ENCODE data around the gene SLCO2B1. TPM values are rescaled to one million over a fixed set of nuclear protein-coding genes. Genes with fewer than 3 reads are reported as not detected.

SLCO2B1 gene
- total RNA-seq, 2 experiments from 2014 or later, result not detected

- Mint-ChIP-seq H3K4me1 (ENCODE audit: low read depth) (peaks cover 7% of the 10 kb centered on the region), H3K27ac (no peak within 1 kb of the TSS), H3K36me3 (no peaks in the 10 kb centered on the region), H3K27me3 (peaks cover 29% of the 10 kb centered on the region), H3K4me3 (peak within 1 kb of the TSS; percentile 68), H3K9me3 (no peaks in the 10 kb centered on the region)
- ChIA-PET POLR2A (interaction anchor here (1.0 kb wide), 1 partner anchor 9 kb away, joined by 3 read pairs; no protein-coding TSS in a partner anchor), CTCF (interaction anchor here (0.7 to 7.6 kb wide), 34 partner anchors 9 to 331 kb away, joined by 3 to 212 read pairs (median 5); partner anchors contain the start of genes SLCO2B1 and XRRA1)
- intact Hi-C loops (cut with micrococcal nuclease), result loop anchor here (2.0 kb wide), 1 partner anchor 26 kb away; no protein-coding TSS in a partner anchor
- peak; percentile 16 for DNase-seq
Observed at GRCh38 chr11:75240311-75241035, 89.6 kb downstream of the SLCO2B1 start, which contains the start of gene TPBGL. TPBGL (plus strand) TSS chr11:75240774; CDS start chr11:75241050, 276 bp downstream.

- H3K27ac Mint-ChIP-seq, result no peak overlapping the region
Observed at GRCh38 chr11:75241036-75241905, 90.4 kb downstream of the SLCO2B1 start.

GRCh38 chr11:75241906-75242644, 91.2 kb downstream of the SLCO2B1 start:
- Mint-ChIP-seq H3K4me1 (ENCODE audit: low read depth) (peaks cover 7% of the 10 kb centered on the region), H3K36me3 (no peaks in the 10 kb centered on the region), H3K27me3 (peaks cover 29% of the 10 kb centered on the region), H3K4me3 (peak overlapping the region; percentile 69), H3K9me3 (no peaks in the 10 kb centered on the region), H3K27ac (no peak overlapping the region)
- CTCF ChIA-PET, result interaction anchor here (0.7 to 7.6 kb wide), 39 partner anchors 9 to 333 kb away, joined by 3 to 212 read pairs (median 5); partner anchors contain the start of gene NEU3
- POLR2A ChIA-PET, result interaction anchor here (1.0 kb wide), 1 partner anchor 108 kb away, joined by 3 read pairs; no protein-coding TSS in a partner anchor
- intact Hi-C loops (cut with micrococcal nuclease), result loop anchor here (2.0 kb wide), 1 partner anchor 27 kb away; no protein-coding TSS in a partner anchor
- no peak for DNase-seq

More at GRCh38 chr11:75241036-75241905, 90.4 kb downstream of the SLCO2B1 start:
- Mint-ChIP-seq H3K27me3 (peaks cover 29% of the 10 kb centered on the region), H3K9me3 (no peaks in the 10 kb centered on the region), H3K4me3 (peak overlapping the region; percentile 69), H3K4me1 (ENCODE audit: low read depth) (peaks cover 7% of the 10 kb centered on the region), H3K36me3 (no peaks in the 10 kb centered on the region)
- intact Hi-C loops (cut with micrococcal nuclease), result loop anchor here (2.0 kb wide), 1 partner anchor 26 kb away; no protein-coding TSS in a partner anchor
- ChIA-PET POLR2A (interaction anchor here (1.0 kb wide), 2 partner anchors 10 to 108 kb away, joined by 3 read pairs; no protein-coding TSS in a partner anchor), CTCF (interaction anchor here (0.5 to 7.6 kb wide), 50 partner anchors 9 to 332 kb away, joined by 3 to 212 read pairs (median 5); partner anchors contain the start of genes NEU3, SLCO2B1, SPCS2 and XRRA1)
- peak; percentile 91 for DNase-seq

- H3K27ac Mint-ChIP-seq, result no peak overlapping the region
- intact Hi-C loops (cut with micrococcal nuclease), result no loop called here
- POLR2A ChIA-PET, result no interaction called here
- DNase-seq, result no peak
- peak overlapping the region; percentile 60 for H3K4me3 Mint-ChIP-seq
- peaks cover 7% of the 10 kb centered on the region for H3K4me1 Mint-ChIP-seq (ENCODE audit: low read depth)
- peaks cover 24% of the 10 kb centered on the region for H3K27me3 Mint-ChIP-seq
- H3K9me3 Mint-ChIP-seq, result no peaks in the 10 kb centered on the region
- CTCF ChIA-PET, result interaction anchor here (0.9 to 7.6 kb wide), 18 partner anchors 8 to 321 kb away, joined by 3 to 212 read pairs (median 6); partner anchors contain the start of gene NEU3
- H3K36me3 Mint-ChIP-seq, result no peaks in the 10 kb centered on the region
Observed at GRCh38 chr11:75242722-75243600, 92.1 kb downstream of the SLCO2B1 start.

GRCh38 chr11:75244052-75244814, 93.3 kb downstream of the SLCO2B1 start:
- Mint-ChIP-seq H3K4me1 (ENCODE audit: low read depth) (peaks cover 7% of the 10 kb centered on the region), H3K27me3 (peaks cover 24% of the 10 kb centered on the region), H3K9me3 (no peaks in the 10 kb centered on the region), H3K27ac (no peak overlapping the region), H3K36me3 (no peaks in the 10 kb centered on the region), H3K4me3 (no peak overlapping the region)
- ChIA-PET POLR2A (interaction anchor here (0.6 to 1.1 kb wide), 2 partner anchors 98 to 1666 kb away, joined by 3 read pairs; no protein-coding TSS in a partner anchor), CTCF (interaction anchor here (0.7 to 9.6 kb wide), 7 partner anchors 36 to 315 kb away, joined by 3 to 365 read pairs (median 8); no protein-coding TSS in a partner anchor)
- intact Hi-C loops (cut with micrococcal nuclease), result no loop called here
- no peak for DNase-seq

- Mint-ChIP-seq H3K9me3 (no peaks in the 10 kb centered on the region), H3K4me3 (no peak overlapping the region), H3K36me3 (no peaks in the 10 kb centered on the region), H3K4me1 (ENCODE audit: low read depth) (peaks cover 5% of the 10 kb centered on the region), H3K27ac (no peak overlapping the region), H3K27me3 (peaks cover 14% of the 10 kb centered on the region)
- ChIA-PET POLR2A (interaction anchor here (1.1 kb wide), 1 partner anchor 99 kb away, joined by 3 read pairs; no protein-coding TSS in a partner anchor), CTCF (interaction anchor here (1.0 to 9.6 kb wide), 5 partner anchors 34 to 224 kb away, joined by 3 to 365 read pairs (median 8); no protein-coding TSS in a partner anchor)
- DNase-seq, result no peak
- intact Hi-C loops (cut with micrococcal nuclease), result no loop called here
Observed at GRCh38 chr11:75245356-75246005, 94.6 kb downstream of the SLCO2B1 start.

GRCh38 chr11:75246006-75246670, 95.2 kb downstream of the SLCO2B1 start:
- ChIA-PET POLR2A (no interaction called here), CTCF (interaction anchor here (3.4 to 9.6 kb wide), 3 partner anchors 12 to 221 kb away, joined by 31 to 365 read pairs (median 120); no protein-coding TSS in a partner anchor)
- no peaks in the 10 kb centered on the region for H3K9me3 Mint-ChIP-seq
- H3K27me3 Mint-ChIP-seq, result peaks cover 15% of the 10 kb centered on the region
- H3K4me3 Mint-ChIP-seq, result no peak overlapping the region
- no peak overlapping the region for H3K27ac Mint-ChIP-seq
- no peaks in the 10 kb centered on the region for H3K36me3 Mint-ChIP-seq
- no peak for DNase-seq
- H3K4me1 Mint-ChIP-seq (ENCODE audit: low read depth), result peaks cover 5% of the 10 kb centered on the region
- intact Hi-C loops (cut with micrococcal nuclease), result no loop called here

GRCh38 chr11:75246671-75247350, 95.9 kb downstream of the SLCO2B1 start:
- intact Hi-C loops (cut with micrococcal nuclease), result no loop called here
- POLR2A ChIA-PET, result no interaction called here
- DNase-seq, result no peak
- Mint-ChIP-seq H3K36me3 (no peaks in the 10 kb centered on the region), H3K4me3 (no peak overlapping the region), H3K9me3 (no peaks in the 10 kb centered on the region), H3K27me3 (peaks cover 18% of the 10 kb centered on the region), H3K4me1 (ENCODE audit: low read depth) (peaks cover 5% of the 10 kb centered on the region), H3K27ac (no peak overlapping the region)
- CTCF ChIA-PET, result interaction anchor here (2.9 to 9.6 kb wide), 6 partner anchors 11 to 315 kb away, joined by 28 to 365 read pairs (median 60); no protein-coding TSS in a partner anchor

- peaks cover 7% of the 10 kb centered on the region for H3K27me3 Mint-ChIP-seq
- CTCF ChIA-PET, result interaction anchor here (0.6 to 9.6 kb wide), 41 partner anchors 9 to 1813 kb away, joined by 3 to 365 read pairs (median 5); partner anchors contain the start of gene TPBGL
- POLR2A ChIA-PET, result no interaction called here
- H3K27ac Mint-ChIP-seq, result peak overlapping the region; percentile 1
- no peak for DNase-seq
- intact Hi-C loops (cut with micrococcal nuclease), result loop anchor here (1.0 to 2.0 kb wide), 3 partner anchors 109 to 320 kb away; no protein-coding TSS in a partner anchor
- no peaks in the 10 kb centered on the region for H3K4me1 Mint-ChIP-seq (ENCODE audit: low read depth)
- H3K9me3 Mint-ChIP-seq, result no peaks in the 10 kb centered on the region
- no peaks in the 10 kb centered on the region for H3K36me3 Mint-ChIP-seq
- no peak overlapping the region for H3K4me3 Mint-ChIP-seq
Observed at GRCh38 chr11:75248924-75249256, 98.0 kb downstream of the SLCO2B1 start.

All from activated CD4-positive, alpha-beta memory T cell treated with anti-CD3 and anti-CD28 coated beads for 36 hours (primary cell).